Ramos (cell line): ENCODE results near the gene ANAPC4.

Experiments used
- in situ Hi-C: fragments of 300-500 bp; cut with MboI; formaldehyde crosslinking; loops from one replicate; pipeline ENCODE4 v1.14.3; 2022; ENCODE audit warnings: low sequenced_read_pairs; ENCODE audit not compliant: unreplicated experiment

The ANAPC4 gene

DNA sequence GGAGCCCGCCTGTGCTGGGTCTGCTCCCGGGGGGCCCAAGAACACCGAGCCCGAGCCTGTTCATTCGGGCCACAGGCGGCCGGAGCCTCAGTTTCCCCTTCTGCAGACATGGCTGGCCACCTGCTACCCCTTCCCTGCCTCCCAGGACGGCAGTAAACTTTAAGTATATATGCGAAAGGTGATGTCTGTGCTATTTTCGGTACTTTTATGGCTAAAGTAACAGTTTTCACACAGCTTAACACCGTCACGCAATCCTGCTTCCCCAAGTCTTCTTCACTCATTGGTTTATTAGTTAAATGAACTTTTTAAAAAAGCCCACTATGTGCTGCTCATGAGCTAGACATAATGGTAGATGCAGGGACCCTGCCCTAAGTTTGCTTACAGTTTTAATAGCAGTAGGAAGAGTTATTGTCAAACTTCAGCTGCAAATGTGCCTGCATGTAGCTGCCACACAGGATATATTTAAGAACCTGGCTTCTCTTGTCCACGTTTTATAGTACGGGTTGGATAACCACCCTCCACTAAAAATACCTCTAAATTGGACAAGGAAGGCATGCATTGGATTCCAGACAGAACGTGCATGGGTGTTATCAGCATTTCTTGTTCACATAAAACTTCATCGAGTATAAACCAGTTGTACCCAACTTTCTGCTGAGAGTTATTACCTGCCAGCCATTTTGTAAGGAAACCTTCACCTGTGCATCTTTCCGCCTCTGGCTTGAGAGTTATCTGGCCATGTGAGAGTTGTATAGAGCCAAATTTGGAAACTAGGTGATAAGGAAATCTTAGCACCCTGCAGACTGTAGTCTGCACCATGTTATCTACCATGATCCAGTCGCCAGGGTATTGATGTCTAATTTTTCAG, 741 bp downstream of the ANAPC4 start:
- in situ Hi-C loops, result loop anchor here (10.0 kb wide), 1 partner anchor 203 kb away; no protein-coding TSS in a partner anchor

GRCh38 chr4:25378437-25378743, 1.3 kb downstream of the ANAPC4 start:
- in situ Hi-C loops, result loop anchor here (10.0 kb wide), 1 partner anchor 204 kb away; no protein-coding TSS in a partner anchor

- in situ Hi-C loops, result loop anchor here (10.0 kb wide), 1 partner anchor 205 kb away; no protein-coding TSS in a partner anchor
These were observed 2.5 kb downstream of the ANAPC4 start for GRCh38 chr4:25379591-25379990.

GRCh38 chr4:25383647-25384046, 6.6 kb downstream of the ANAPC4 start:
- in situ Hi-C loops, result no loop called here

DNA sequence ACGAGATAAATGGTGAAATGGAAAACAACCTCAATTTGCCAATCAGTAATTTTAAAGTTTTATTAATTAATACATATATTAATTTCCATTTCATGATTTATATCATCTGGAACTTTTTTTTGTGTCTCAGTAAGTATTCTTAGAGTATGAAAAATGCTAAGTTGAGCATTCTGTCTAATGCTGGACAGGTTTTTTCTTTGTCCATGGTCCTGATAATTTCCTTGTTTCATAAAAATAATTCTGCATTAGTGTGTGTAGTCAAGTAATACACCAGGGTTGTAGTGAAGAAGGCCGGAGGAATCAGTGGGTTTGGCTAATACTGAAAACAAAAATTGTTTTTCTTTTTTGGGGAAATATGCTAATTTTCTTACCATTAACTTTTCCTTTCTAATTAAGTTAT, 9.9 kb downstream of the ANAPC4 start:
- in situ Hi-C loops, result no loop called here

DNA sequence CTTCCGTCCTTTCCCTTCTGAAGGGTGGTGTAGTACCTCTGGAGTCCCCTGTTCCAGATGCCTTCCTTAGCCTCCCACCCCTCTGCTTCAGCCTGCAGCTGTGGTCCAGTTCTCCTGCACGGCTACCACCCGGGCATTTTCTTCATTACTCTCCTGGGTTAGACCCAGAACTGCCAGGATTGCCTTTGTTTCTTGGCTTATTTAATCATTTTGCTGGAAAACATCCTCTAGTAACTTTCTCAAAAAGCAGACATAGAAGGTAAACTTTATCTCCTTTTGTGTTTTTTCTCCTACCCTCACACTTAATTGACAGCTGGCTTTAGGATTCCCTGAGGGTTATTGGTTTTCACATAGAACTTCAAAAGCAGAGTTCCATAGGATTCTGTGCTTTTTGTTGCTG, 20.2 kb downstream of the ANAPC4 start:
- in situ Hi-C loops, result no loop called here

DNA sequence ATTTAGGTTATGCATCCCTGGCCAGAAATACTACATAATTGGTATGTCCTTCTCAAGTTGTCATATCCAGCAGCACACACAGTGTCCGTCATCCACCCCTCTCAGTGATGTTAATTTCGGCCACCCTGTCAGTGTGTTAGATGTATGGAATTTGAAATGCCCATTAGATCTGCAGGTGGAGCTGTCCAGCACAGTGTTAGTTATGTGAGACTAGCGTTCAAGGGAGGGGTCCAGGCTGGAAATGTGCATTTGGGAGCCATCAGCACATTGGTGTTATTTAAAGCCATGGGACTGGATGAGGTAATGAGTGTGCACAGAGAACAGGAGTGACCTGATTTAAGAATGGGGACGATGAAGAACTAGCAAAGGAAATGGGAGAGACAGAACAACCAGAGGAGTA, 22.4 kb downstream of the ANAPC4 start:
- in situ Hi-C loops, result no loop called here

DNA sequence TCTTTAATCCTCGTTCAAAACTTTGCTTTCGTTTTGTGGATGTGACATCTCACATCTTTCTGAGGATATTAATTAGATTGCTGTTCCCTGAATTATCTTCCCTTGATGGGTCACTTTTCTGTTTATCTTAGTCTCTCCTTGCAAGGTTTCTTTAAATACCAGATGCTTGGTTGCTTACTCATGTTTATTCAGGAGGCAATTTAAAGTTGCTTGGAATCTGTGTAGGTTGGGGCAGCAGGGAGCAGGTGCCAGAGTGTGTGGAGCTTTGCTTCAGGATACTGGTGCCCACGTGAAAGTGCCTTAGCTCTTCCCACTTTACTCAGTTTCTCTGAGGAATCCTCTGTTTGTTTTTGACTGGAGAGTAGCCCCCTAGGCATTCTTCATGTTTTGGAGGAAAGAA, 24.0 kb downstream of the ANAPC4 start:
- in situ Hi-C loops, result no loop called here

DNA sequence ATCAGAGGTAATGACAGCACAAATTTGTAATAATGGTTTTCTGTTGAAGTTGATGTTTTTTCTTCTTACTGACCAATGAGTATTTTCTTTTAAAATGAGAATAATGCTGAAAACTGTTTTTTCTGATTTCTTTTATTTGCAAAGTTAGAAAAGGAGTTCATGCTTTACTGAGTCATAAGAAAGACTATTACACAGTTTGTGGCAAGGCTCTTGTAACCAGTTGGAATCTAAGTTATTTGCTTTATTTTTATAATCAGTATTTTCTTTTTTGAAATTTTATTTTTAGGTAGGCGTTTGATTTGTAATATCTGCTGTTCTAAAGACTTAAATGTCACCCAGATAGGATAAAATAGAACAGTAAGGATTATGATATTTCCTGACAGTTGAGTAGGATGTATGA, 25.5 kb downstream of the ANAPC4 start:
- in situ Hi-C loops, result no loop called here

- in situ Hi-C loops, result no loop called here
These were observed 26.6 kb downstream of the ANAPC4 start for GRCh38 chr4:25403699-25404098.

- in situ Hi-C loops, result no loop called here
These were observed 28.4 kb downstream of the ANAPC4 start for GRCh38 chr4:25405453-25405852.

- in situ Hi-C loops, result no loop called here
These were observed 29.1 kb downstream of the ANAPC4 start for GRCh38 chr4:25406081-25406692.

DNA sequence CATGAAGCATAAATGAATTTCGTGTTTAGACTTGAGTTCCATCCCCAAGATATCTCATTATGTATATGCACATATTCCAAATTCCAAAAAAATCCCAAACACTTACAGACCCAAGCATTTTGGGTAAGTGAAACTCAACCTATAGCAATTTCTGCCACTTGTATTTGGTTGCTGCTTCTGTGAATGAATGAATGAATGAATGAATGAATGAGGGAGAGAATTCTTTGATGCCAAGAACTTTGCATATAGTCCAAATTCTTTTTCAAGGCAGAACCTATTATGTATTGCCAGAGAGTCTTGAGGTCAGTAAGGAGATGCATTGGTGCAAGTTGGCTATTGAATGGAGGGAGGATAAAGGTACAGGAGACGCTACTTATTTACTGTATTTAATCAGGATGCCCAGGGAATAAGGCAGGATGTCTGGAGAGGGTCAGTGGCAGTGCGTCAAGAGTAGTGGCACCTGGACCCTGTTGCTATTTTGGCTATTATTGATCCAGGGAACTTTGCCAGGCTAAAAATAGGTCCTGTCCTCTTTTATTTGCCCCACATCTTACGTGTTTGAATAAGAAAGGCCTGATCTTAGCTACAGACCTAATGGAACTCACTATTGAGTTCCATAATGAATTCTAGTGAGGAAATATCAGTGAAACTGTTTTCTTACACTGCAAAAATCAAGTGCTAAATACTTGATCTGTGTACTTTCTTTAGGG, 33.9 kb downstream of the ANAPC4 start:
- in situ Hi-C loops, result no loop called here

DNA sequence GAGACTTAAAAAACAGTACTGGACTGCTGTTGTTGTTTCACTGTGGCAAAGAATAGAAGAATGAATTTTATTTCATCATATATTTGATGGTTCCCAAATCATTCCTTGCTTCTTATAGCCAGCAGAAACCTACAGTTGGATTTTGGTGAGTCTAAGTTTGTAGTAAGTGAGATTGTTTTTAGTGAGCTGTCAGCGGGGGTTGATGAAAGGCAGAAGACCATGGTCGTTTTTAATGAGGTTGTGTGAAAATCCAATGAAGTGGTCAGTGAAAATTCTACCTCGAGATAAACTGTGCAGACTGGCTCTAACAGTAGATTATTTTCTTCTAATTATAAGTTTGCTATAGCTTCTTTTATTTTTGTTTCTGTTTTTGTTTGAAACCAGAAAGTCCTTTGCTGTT, 36.2 kb downstream of the ANAPC4 start:
- in situ Hi-C loops, result no loop called here

- in situ Hi-C loops, result no loop called here
These were observed 40.0 kb downstream of the ANAPC4 start for GRCh38 chr4:25417014-25417413.

DNA sequence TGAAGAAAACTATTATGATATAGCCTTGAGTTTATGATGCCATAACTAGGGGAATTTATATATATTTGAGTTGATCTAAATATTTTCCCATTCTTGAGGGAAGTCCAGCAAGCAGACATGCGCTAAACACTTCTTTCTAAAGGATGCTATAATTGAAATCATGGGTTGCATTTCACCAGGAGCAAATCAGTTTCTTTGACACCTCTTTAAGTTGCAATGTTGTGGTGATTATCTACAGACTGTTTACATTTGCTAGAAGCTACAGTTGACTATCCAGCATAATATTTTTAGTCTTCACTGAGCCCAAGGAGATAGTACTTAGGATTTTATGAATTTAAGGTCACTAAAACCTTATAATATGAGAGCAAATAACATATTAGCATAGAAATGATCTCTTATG, 43.9 kb downstream of the ANAPC4 start:
- in situ Hi-C loops, result no loop called here

DNA sequence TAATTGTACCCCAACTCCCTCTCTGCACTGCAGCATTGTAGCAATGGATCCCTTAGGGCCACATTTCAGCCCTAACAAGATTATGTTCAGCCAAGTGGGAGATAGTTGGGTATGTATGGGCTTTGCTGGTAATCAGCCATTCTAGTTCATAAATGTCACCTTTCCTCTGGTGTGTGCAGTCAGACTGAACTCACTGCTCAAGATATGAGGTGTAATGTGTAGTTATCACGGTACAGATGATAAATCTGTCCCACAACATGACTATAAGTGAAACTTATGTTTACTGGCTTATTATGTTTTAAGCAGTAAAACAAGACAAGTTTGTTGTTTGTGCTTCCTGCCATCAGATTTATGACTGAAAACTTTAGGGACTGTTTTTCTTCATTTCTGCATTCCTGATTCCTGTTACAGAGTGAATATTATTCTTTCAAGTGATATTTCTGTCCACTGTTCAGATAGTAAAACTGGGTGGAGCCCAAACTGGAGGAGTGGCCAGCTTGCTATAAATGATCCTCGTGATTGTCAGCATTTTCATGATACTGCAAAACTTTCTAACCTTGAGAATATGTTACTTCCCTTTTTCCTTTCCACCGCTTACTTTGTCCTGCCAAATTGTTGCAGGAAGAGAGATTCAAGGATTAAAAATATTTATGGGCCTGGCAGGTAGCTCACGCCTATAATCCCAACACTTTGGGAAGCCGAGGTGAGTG, 44.9 kb downstream of the ANAPC4 start:
- in situ Hi-C loops, result no loop called here

GRCh38 chr4:25423548-25423947, 46.5 kb downstream of the ANAPC4 start:
- in situ Hi-C loops, result no loop called here

GRCh38 chr4:25424539-25425228, 47.6 kb downstream of the ANAPC4 start:
- in situ Hi-C loops, result loop anchor here (25.0 kb wide), 1 partner anchor 988 kb away; no protein-coding TSS in a partner anchor

GRCh38 chr4:25425361-25425760, 48.3 kb downstream of the ANAPC4 start:
- in situ Hi-C loops, result loop anchor here (25.0 kb wide), 1 partner anchor 987 kb away; no protein-coding TSS in a partner anchor
